HG03108 (cell line): ENCODE measurements around the gene SLC1A2.
A peak's percentile ranks its signal among the peaks of the same experiment; 100 is the strongest.

Experiments
- ATAC-seq: cut with Tn5 transposase; IDR thresholded peaks from one replicate; pipeline ENCODE4 v1.9.1; 2021; ENCODE audit warnings: moderate library complexity; ENCODE audit not compliant: unreplicated experiment

The SLC1A2 gene

DNA sequence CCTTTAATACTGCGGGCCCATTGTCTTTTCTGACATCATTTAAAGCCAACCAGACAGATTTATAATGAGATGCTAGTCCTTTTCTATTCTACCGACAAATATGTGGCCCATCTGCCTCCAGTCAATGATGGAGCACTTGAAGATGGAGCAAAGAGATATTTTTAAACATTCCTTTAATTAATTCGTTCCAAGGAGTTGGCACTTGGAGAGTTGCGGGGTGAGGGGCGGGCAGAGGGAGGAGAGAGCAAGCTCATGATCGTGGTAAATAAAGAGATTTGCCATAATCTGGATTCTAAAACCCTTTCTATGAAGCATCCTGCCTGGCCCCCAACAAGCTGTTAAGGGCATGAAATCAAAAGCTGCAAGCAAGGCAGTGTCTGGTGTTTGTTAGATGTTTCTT, 5.0 kb downstream of the SLC1A2 start:
- no peak for ATAC-seq

DNA sequence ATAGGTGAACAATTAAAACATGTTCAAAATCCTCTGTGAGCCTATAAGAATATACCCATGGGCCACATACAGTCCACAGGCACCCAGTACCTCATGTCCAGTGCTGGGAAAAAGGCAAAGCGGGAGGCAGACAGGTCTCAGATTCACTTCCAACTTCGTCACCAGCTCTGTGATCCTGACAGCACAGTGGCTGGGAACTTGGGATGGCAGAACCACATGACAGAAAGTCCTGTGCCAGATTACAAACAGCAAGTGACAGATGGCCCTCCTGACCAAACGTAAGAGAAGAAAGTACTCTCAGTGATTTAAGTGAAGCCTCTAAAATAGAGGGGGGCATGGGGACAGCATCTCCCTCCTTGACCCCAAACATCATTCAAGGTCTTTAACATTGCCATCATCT, 5.8 kb downstream of the SLC1A2 start:
- no peak for ATAC-seq

DNA sequence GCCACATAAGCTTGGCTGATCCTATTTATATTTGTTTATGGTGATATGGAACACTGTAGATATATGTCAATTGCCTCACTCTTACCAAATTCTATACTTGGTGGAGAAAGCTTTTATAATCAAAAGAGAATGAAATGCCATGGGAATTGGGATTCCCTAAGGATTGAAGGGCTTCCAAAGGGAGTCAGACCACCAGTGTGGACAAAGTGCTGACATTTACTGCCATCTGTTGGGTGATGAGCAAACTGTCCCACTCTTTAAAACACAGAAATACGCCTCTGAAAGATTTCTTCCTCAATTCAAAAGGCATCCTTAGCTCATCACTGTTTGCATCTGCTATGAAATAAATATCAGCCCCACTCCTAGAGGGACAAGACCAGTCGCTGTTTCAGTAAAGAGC, 7.1 kb downstream of the SLC1A2 start:
- ATAC-seq = no peak

DNA sequence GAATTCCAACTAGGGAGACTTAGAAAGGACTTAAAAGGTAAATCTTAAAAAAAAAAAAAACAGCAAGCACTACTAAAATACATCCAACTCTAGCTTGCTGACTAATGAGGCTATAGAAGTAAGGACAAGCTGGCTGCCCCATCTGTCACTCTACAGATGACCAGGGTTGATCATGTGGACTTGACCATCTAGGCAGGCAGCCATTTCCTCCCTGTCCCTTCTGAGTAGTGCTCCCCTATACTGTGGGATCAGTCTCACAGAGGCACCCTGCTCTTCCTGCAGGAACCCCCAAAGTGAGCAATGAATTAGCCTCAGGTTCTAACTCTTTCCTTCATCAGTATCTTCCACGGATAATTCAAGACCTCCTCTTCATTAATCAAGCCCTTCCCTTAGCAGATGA, 12.3 kb downstream of the SLC1A2 start:
- no peak for ATAC-seq

DNA sequence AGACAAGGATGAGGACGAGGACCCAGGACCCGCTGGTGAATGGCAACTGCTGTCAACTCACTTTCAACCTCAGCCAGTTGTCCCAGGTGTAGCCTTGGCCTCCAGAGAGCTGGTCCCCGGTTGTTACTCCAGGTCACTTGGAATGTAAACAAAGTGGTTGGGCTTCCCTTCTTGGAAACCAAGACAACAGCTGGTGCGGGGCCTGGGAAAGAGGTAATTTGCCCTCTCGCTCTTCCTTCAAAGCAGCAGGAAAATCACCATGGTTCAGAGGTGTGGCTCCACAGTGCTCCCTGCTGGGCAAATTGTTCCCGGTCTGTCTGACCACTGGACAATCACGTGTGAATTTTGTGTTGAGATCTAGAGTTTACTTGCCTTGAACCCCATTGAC, 15.0 kb downstream of the SLC1A2 start:
- no peak for ATAC-seq

DNA sequence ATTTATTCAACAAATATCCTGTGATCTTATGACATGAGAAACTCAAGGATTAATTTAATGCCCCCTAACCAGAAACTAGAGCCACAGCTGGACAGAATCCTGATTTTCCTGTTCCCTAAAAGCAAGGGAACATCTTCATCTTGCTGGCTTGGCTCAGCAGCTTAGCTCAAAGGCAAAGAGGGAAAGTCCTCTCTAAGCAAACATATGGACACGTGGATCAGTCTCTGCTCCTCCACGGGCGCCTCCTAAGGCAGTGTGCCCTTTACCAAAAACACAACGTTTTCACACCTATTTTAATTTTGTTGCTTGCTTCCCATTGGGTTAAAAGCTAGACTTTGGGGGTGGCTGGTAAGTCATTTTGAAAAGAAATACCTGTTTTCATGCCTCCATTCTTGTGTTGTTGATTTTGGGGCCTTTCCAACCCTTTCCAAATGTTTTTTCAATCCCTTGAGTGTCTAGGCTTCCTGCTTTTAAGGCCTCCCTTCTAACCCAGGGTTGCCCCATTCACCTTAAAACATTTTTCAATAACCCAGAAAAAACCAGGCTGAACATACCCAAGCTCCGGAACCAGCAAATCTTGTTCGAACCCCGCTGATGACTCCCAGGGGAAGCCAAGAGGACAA, 15.5 kb downstream of the SLC1A2 start:
- ATAC-seq = no peak

DNA sequence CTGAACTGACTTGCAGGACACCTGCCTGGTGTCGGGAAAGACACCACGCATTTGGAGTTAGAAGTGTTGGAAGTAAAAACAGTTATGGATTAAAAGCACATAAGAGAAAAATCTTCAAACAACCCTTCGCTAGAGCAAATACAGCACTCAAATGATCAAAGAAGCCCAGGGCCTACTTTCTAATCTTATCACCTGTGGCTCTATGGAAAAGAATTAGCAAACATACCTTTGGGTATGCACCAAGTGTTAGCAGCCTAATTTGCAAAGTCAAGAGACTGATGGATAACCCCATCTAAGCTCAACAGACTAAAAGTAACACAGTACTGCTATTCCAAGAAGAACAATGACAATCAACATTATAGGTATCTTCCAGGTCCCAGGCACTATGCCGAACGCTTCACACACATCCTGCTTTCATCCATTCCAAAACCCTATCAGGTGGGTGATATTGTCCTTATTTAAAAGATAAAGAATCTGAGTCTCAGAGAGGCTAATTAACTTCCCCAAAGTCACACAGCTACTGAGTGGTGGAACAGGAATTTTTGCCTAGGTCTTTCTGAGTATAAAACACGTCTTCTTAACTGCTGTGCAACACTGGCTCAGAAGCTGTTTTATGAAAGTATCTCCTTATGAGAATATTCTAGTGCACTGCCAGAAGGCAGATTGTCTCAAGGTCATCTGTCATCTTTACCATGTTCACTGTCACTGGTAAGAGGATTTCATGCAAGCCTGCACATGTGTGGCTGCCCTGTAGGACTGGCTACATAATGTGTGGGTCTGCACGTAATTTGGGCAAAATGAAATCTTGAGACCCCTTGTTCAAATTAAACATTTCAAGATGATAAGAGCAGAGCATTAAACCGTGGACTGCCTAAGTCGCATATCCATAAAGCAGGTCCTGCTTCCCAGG, 16.4 kb downstream of the SLC1A2 start:
- no peak for ATAC-seq

DNA sequence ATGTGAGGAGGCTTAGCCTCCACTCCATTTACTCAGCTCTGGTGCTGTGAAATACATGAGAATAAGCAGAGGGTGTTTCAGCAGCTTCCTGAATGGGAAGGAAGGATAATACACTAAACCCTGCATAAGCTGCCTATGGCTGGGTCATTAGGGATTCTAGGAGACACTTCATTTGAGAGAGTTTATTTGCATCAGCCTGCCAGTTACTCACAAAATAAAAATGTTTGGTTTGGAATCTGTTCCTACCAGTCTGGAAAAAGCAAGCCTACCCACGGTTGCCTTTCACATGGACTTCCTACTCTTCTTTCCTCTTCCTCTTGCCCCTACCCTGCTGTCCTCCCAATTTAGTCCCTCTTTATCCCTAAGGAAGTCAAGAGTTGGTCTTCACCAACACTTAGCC, 20.5 kb downstream of the SLC1A2 start:
- no peak for ATAC-seq

DNA sequence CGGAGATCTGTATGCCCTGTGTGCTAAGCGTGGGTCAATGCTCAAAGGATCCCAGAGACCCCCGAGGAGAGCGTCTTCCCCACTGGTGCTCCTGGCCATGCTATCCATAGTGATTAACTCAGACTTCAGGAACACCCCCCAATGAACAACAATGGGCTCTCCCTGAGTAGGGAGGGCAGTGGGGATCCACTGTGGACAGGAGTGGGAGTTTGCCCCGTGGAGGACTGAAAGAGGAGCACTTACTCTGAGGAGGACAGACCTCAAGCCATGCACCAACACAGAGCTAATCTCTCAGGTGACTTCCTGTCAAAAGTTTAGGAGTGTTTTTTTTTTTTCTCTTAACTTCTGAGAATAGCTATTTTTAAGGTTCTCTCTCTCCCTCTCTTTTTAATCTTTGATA, 24.4 kb downstream of the SLC1A2 start:
- ATAC-seq = no peak

DNA sequence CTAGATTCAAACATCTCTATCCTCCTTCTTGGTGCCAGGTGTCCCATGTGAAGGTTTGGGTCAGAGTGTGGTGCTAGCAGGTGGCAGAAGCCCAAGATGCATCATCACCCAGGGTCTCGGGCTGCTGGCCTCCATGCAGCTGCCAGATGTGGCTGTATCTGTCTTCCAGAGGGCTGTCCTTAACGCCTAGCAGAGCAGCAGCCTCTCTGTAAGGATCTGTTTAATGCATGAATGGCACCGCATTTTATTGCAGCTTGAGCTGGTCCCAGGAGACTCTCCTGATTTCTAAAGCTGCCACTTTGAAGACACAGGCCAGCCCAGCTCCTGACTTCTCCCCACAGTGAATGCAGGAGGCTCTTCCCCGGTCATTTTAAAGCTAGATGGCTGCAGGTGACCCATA, 26.3 kb downstream of the SLC1A2 start:
- no peak for ATAC-seq

DNA sequence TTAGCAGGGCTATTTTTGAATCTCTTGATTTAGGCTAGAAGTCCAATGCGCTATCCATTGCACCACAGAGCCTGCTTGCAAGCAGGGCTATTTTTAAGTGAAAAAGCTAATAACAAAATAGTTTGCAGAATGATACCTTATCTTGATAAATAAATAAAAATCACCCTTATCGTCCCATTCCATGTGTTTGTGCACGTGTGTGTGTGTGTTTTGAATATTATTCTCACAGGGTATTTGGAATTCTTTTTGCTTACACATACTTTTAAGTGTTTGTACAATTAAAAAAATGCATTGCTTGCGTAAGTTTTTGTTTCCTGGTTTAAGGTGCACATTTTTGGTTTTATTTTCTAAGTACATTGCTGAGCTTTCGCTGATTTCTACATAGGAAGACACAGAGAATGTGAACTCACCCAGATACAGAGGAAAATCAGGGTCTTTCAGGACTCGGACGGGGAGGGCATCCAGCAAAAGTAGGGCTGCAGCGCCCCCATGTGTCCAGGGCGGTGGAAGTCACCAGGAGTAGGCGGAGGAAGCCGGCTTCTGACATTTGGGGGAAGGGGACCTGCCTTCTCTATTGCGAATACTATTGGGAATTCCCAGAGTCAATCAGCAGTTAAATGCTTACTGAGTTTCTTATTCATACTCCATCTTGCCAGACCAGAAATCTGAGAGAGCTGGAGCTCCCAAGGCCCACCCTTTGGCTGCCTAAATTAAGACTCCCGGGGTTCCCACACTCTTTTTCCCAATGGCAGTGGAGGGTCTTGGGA, 27.3 kb downstream of the SLC1A2 start:
- no peak for ATAC-seq

DNA sequence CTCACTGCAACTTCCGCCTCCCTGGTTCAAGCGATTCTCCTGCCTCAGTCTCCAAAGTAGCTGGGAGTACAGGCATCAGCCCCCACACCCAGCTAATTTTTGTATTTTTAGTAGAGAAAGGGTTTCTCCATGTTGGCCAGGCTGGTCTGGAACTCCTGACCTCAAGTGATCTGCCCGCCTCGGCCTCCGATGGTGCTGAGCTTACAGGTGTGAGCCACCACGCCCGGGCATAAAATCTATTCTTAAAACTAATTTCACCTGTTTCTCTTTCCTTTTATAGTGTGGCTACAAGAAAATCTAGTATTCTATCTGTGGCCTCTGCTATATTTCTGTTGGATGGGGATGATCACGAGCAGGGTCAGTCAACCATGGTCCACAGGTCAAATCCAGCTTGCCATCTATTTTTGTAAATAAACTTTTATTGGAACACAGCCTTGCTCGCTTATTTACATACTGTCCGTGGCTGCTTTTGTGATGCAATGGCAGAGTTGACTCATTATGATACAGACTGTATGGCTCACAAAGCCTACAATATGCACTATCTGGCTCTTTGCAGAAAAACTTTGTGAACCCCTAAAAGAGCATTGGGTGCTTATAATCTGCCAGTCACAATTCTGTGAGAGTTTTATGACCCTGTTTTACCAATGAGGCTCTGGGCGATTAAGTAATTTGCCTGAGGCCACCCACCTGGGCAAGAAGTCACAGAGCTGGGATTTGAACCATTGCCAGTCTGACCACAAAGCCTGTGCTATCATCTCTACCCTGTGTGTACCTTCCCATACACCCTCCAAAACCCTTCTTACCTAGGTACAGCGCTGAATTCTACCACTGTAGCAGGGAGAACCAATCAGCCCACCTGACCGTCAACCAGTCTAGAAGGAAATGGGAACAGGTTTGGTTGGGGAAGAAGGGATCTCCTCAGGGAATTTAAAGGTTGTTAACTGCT, 28.3 kb downstream of the SLC1A2 start:
- peak; percentile 78 for ATAC-seq

DNA sequence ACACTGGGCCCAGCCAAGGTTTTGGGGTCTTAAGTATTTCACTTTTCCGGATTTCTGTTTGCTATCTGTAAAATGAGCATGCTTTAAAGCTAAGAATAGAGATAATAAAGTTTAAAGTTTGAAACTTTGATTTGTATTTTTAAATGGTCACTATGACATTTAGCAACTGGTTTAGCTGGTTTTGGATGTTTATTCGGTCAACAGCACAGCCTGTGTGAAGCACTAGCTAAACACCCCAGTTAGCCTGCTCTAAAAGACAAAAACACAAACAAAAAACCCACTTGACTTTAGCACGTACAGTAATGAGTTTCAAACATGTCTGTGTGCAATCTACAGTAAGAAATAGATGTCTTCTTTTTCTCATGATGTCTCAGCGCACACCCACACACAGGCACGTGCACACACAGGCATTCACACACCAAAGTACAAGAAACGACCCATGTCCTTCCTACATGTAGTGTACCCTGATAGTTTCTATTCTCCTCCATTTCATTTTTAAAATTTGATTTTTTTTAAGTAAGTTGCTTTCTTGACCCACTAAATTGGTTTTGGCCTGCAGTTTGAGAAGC, 29.4 kb downstream of the SLC1A2 start:
- no peak for ATAC-seq

DNA sequence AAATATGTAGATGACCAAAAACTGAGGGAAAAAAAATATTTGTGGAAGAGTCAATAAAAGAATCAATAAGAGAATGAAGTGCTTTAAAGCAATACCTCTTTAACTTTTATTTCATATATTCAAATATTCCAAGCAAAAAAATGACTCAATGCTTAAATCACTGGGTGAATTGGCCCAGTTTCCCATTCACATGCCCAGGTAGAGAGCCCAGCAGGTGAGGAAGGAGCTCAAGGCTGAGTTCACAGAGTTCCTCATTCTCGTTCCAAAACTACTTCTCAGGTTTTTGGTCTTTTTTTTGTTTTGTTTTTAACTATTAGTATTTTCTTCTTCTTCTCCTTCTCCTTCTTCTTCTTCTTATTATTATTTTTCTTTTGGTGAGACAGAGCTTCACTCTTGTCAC, 30.2 kb downstream of the SLC1A2 start:
- no peak for ATAC-seq

DNA sequence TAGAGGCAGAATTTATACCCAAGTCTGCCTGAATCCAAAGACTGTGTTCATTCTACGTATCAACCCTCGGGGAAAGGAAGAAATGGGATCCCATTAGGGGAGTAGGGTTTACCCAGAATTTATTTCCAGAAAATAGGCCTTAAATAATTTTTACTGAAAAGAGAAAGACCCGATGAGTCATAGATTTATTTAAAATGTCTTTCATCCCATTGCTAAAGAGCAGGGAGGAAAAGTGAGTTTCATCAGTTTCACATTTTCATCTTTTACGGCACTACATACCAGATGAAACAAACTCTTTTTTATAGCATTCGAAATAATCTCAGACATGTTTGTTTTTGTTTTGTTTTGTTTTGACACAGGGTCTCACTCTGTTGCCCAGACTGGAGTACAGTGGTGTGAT, 31.3 kb downstream of the SLC1A2 start:
- no peak for ATAC-seq

DNA sequence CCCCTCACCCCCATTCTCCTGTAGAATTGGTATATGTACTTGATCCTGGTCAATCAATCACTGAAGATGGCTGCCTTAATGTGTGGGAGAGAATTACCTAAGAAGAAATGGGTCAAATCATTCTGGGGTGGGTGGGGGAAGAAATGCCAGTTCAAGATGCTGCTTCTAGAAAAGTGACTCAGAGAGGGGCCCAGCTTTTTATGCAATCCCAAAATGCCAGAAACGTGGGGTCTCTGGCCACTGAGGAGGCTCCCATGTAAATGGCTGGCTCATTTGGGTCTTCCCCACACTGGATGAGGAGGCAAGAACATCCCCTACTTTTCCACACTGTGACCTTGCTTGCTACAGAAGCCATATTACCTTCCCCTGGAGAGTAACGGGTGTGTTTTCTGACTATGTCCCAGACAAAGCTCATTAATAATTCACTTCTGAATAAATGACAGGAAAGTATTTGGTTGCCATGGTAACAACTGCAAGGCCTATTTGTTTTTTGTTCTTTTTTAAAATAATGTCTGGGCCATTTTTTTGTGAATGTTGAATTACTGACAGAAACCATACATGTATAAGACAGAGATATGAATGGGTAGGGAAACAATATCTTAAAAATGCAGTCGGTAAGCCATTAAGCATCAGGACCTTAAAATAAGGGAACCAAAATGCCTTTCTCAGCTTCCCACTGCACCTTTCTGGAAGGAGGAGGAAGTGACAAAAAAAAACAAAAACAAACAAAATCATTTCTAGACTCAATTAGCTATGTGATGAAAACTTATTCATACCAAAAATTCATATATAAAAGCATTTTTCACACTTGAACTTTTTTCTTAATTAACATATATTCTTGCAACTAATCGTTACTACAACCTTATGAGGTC, 32.0 kb downstream of the SLC1A2 start:
- no peak for ATAC-seq

DNA sequence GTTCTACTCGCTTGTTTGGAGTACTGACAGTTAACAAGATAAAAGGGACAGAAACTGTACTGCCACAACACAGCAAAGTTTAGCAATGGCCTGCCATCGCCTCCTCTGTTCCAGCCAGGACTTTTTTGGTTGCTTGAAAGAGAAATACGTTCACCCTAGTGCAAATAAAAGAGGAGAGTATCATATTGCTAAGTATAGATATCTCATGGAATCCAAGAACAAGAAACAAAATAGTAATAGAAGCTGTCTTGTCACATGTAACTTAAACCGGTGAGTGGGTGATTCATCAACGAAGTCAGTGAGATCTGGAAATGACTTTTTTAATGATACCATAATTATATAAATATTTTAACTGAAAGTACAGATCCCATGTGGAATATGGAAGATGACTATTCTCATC, 35.4 kb downstream of the SLC1A2 start:
- ATAC-seq = no peak

DNA sequence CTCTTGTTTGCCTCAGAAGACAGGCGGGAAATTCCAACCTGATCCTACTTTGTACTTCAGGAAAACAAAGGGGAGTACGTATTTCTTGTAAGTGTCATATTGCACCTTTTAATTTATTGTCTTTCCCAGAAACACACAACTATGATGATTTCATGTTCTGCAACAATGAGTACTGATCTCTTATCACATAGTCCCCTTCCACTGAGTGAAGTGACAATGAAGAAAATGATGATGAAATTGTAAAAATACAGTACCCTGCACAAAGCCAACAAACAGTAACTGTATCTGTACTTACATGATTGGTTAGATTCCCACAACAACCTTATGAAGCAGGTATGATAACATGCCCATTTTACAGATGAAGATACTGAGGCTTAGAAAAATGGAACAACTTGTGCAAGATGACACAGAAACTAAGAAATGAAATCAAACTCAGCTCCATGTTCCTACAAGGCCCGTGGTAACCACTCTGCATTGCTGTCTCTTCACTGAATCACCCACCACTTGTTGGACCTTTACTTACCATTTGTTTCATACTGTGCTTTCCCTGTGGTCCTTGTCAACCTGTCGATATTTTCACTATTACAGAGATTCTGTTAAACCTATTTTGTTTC, 37.5 kb downstream of the SLC1A2 start:
- no peak for ATAC-seq

DNA sequence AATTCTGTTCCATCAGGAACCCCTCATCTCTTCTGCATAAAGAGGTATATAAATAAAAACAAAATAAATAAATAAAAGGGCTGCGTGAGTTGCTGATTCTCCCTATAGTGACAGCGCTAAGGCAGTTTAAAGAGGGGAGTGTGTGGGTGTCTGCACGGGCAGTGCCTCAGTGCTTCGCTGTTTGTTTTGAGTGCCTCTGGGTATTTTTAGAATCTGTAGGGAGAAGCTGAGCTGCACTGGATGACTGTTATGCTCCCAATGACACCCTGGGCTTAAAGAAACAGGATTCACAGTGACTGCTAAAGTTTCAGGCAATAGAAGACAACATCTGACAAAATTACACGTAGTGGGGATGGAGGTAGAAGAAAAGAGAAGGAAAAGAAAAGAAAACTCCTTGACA, 38.8 kb downstream of the SLC1A2 start:
- ATAC-seq = no peak
